HepG2 (cell line): ENCODE measurements around the gene NDRG3. TPM values are rescaled to one million over a fixed set of nuclear protein-coding genes. Genes with fewer than 3 reads are reported as not detected.

Experiments
- ATAC-seq: fragments of 200-7000 bp; cut with Tn5 transposase; 3 replicates; pipeline ENCODE4 v1.9.1; 2020; ENCODE audit warnings: mild to moderate bottlenecking, moderate library complexity
- BruUV-seq: library from RNA; stranded (reverse); fragments of 400-500 nt; replicated peaks from 2 replicates; lab custom pipeline; 2021; lab: Mats Ljungman, UMichigan
- CTCF ChIA-PET: fragments of 300-600 bp; formaldehyde crosslinking; extraction: SDS; loops from one replicate; lab custom pipeline; 2021; ENCODE audit warnings: low total read pairs, inconsistent platforms, low intra/inter-chr PET ratio; lab: Yijun Ruan, JAX
- POLR2A ChIA-PET: fragments of 350-600 bp; sonication (Branson Sonifier 250); formaldehyde crosslinking; loops from one replicate; lab custom pipeline; 2020; ENCODE audit warnings: antibody characterized with exemption, inconsistent platforms; lab: Yijun Ruan, JAX
- DNase-seq: peaks from one replicate; pipeline ENCODE4 v3.0.0-alpha.2; 2015; ENCODE audit warnings: low spot score
- FAIRE-seq: peaks from 3 replicates; lab custom pipeline; 2011; peaks lifted over from hg19 to GRCh38; lab: Jason Lieb, UNC
- H2AFZ ChIP-seq: one replicate; pipeline ENCODE4 v1.6.1; 2011; ENCODE audit warnings: low read length, inconsistent platforms
- H3K27ac ChIP-seq: fragments of 300-600 bp; 3 replicates; pipeline ENCODE4 v1.8.0; 2011; ENCODE audit warnings: mixed run types, mild to moderate bottlenecking, mixed read lengths, low read length, inconsistent platforms; ENCODE audit not compliant: insufficient read depth; ENCODE audit errors: extremely low read length
- H3K27me3 ChIP-seq, 2 experiments: fragments of 200-600 bp in 1 of 2; 2 replicates in 1 of 2; 3 replicates in 1 of 2; pipeline versions ENCODE4 v1.6.0 to v1.8.0; 2011; ENCODE audit warnings: low read length in 2 of 2, mild to moderate bottlenecking in 2 of 2, moderate library complexity in 2 of 2, inconsistent platforms in 1 of 2; ENCODE audit not compliant: insufficient read depth in 2 of 2, control insufficient read depth in 1 of 2
- H3K36me3 ChIP-seq, 2 experiments: fragments of 200-600 bp in 1 of 2; replicated peaks in 1 of 2; 2 replicates in 1 of 2; 3 replicates in 1 of 2; pipeline versions ENCODE4 v1.5.1 to v1.8.0; 2011; ENCODE audit warnings: low read length in 2 of 2, inconsistent platforms in 1 of 2; ENCODE audit not compliant: insufficient read depth in 2 of 2, control insufficient read depth in 1 of 2
- H3K4me1 ChIP-seq: 2 replicates; pipeline ENCODE4 v1.5.1; 2012; ENCODE audit warnings: low read length, inconsistent platforms; ENCODE audit not compliant: insufficient read depth
- H3K4me2 ChIP-seq: 2 replicates; pipeline ENCODE4 v1.6.0; 2011; ENCODE audit warnings: low read depth, low read length, inconsistent platforms
- H3K4me3 ChIP-seq, 3 experiments: fragments of 200-600 bp in 1 of 3; sonication (generic), shearing (Covaris generic) in 1 of 3; replicated peaks in 1 of 3; 2 replicates each; pipeline ENCODE4 v1.5.1; 2011 to 2016; ENCODE audit warnings: low read length in 3 of 3, inconsistent platforms in 2 of 3, low read depth in 2 of 3, mild to moderate bottlenecking in 2 of 3, control low read depth in 1 of 3, mixed read lengths in 1 of 3; ENCODE audit not compliant: insufficient read depth in 1 of 3
- H3K79me2 ChIP-seq: one replicate; pipeline ENCODE4 v1.6.1; 2011; ENCODE audit warnings: low read length, inconsistent platforms; ENCODE audit not compliant: insufficient read depth
- H3K9ac ChIP-seq: 2 replicates; pipeline ENCODE4 v1.6.0; 2011; ENCODE audit warnings: mild to moderate bottlenecking, low read depth, low read length, inconsistent platforms; ENCODE audit not compliant: insufficient read depth
- H3K9me3 ChIP-seq: 2 replicates; pipeline ENCODE4 v1.5.1; 2012; ENCODE audit warnings: mild to moderate bottlenecking, low read length
- H4K20me1 ChIP-seq: 2 replicates; pipeline ENCODE4 v1.6.0; 2011; ENCODE audit warnings: inconsistent platforms, mild to moderate bottlenecking, low read length, moderate library complexity; ENCODE audit not compliant: insufficient read depth
- FOXK2 ChIP-seq: fragments of 450-650 bp; IDR thresholded peaks from 2 replicates; pipeline ENCODE4 v1.6.1; 2016
- GLI4 ChIP-seq: sonication (generic); formaldehyde crosslinking; IDR thresholded peaks from 2 replicates; pipeline ENCODE4 v1.5.1; 2020; ENCODE audit warnings: missing genetic modification reagents, mild to moderate bottlenecking, moderate library complexity, borderline replicate concordance
- HES4 ChIP-seq: sonication (generic); formaldehyde crosslinking; IDR thresholded peaks from 2 replicates; pipeline ENCODE4 v1.9.0; 2021; ENCODE audit warnings: mild to moderate bottlenecking, missing genetic modification reagents, borderline replicate concordance
- JUND ChIP-seq: sonication (generic); formaldehyde crosslinking; IDR thresholded peaks from 2 replicates; pipeline ENCODE4 v1.8.0; 2022; ENCODE audit warnings: mild to moderate bottlenecking, missing genetic modification reagents
- MBD4 ChIP-seq: IDR thresholded peaks from 2 replicates; pipeline ENCODE4 v1.6.1; 2012; ENCODE audit warnings: low read length, inconsistent platforms, borderline replicate concordance
- MIER3 ChIP-seq: IDR thresholded peaks from 2 replicates; pipeline ENCODE4 v1.6.1; 2016; ENCODE audit warnings: missing compliant biosample characterization, borderline replicate concordance
- SALL2 ChIP-seq: sonication (generic); formaldehyde crosslinking; IDR thresholded peaks from 2 replicates; pipeline ENCODE4 v1.8.1; 2023; ENCODE audit warnings: mild to moderate bottlenecking, missing genetic modification reagents, inconsistent platforms
- SNRNP70 ChIP-seq: fragments of 200-400 bp; formaldehyde crosslinking; IDR thresholded peaks from 2 replicates; pipeline ENCODE4 v1.6.1; 2017; ENCODE audit warnings: mild to moderate bottlenecking, low read depth, low read length, moderate library complexity
- TAF1 ChIP-seq: sonication (generic); formaldehyde crosslinking; IDR thresholded peaks from 2 replicates; pipeline ENCODE4 v1.4.0; 2020; ENCODE audit warnings: missing genetic modification reagents
- TBX2 ChIP-seq: sonication (generic); formaldehyde crosslinking; IDR thresholded peaks from 2 replicates; pipeline ENCODE4 v1.5.0; 2020; ENCODE audit warnings: missing genetic modification reagents, mild to moderate bottlenecking, borderline replicate concordance
- ZNF430 ChIP-seq: sonication (generic); formaldehyde crosslinking; IDR thresholded peaks from 2 replicates; pipeline ENCODE4 v1.9.0; 2021; ENCODE audit warnings: mild to moderate bottlenecking, missing genetic modification reagents
- WGBS: methylation state at CpG from one replicate; pipeline ENCODE4 v1.1.6; 2017; ENCODE audit warnings: low lambda C conversion rate; 5-methylcytosine and 5-hydroxymethylcytosine counted together
- in situ Hi-C: cut with HindIII; loops from 2 replicates; pipeline ENCODE4 v1.10.0; 2017; ENCODE audit warnings: low pct_unique_long_range_greater_than_20kb; ENCODE audit not compliant: extremely low pct_ligation_motif_present
- intact Hi-C: fragments of 100-400 bp; cut with micrococcal nuclease; formaldehyde crosslinking; loops from one replicate; pipeline ENCODE4 v1.10.0; 2022; ENCODE audit not compliant: unreplicated experiment
- polyA plus RNA-seq, 8 experiments: library from polyadenylated mRNA; depleted of rRNA in 3 of 8; stranded (reverse) in 7 of 8; unstranded in 1 of 8; fragments of >200 nt; fragmentation: Illumina TruSeq in 4 of 8; extraction: Trizol in 4 of 8; gene quantifications; 2 replicates each; pipeline versions ENCODE4 v1.2.1 to v1.2.3, GENCODE V29; 2011 to 2016; ENCODE audit warnings: low read depth in 4 of 8, missing spikeins in 1 of 8, mixed read lengths in 1 of 8; ENCODE audit not compliant: insufficient read depth in 1 of 8
- total RNA-seq, 5 experiments: library from RNA; depleted of rRNA; stranded (reverse); fragments of >200 nt; fragmentation: Illumina TruSeq; extraction: Trizol; gene quantifications; 2 replicates each; pipeline ENCODE4 v1.2.3, GENCODE V29; 2016; ENCODE audit warnings: low read depth in 1 of 5
- TF ChIP-seq, protein P1 (sequence below): sonication (generic); formaldehyde crosslinking; IDR thresholded peaks from 2 replicates; pipeline ENCODE4 v1.9.0; 2022; ENCODE audit warnings: missing genetic modification reagents, mild to moderate bottlenecking, borderline replicate concordance
- TF ChIP-seq, protein P2 (sequence below): sonication (generic); formaldehyde crosslinking; IDR thresholded peaks from 2 replicates; pipeline ENCODE4 v1.8.0; 2022; ENCODE audit warnings: missing genetic modification reagents, mild to moderate bottlenecking, moderate library complexity, borderline replicate concordance
- TF ChIP-seq, protein P3 (sequence below): sonication (generic); formaldehyde crosslinking; IDR thresholded peaks from 2 replicates; pipeline ENCODE4 v1.4.0; 2020; ENCODE audit warnings: missing genetic modification reagents
- TF ChIP-seq, protein P4 (sequence below): sonication (generic); formaldehyde crosslinking; conservative IDR thresholded peaks from 2 replicates; pipeline ENCODE4 v1.4.0; 2020; ENCODE audit warnings: missing genetic modification reagents

Gene NDRG3
- total and polyA plus RNA-seq, 2 of the 13 experiments (the other 11 are each of a cell fraction or from before 2014, with no cell fraction given), result 36.0 to 40.5 TPM

DNA sequence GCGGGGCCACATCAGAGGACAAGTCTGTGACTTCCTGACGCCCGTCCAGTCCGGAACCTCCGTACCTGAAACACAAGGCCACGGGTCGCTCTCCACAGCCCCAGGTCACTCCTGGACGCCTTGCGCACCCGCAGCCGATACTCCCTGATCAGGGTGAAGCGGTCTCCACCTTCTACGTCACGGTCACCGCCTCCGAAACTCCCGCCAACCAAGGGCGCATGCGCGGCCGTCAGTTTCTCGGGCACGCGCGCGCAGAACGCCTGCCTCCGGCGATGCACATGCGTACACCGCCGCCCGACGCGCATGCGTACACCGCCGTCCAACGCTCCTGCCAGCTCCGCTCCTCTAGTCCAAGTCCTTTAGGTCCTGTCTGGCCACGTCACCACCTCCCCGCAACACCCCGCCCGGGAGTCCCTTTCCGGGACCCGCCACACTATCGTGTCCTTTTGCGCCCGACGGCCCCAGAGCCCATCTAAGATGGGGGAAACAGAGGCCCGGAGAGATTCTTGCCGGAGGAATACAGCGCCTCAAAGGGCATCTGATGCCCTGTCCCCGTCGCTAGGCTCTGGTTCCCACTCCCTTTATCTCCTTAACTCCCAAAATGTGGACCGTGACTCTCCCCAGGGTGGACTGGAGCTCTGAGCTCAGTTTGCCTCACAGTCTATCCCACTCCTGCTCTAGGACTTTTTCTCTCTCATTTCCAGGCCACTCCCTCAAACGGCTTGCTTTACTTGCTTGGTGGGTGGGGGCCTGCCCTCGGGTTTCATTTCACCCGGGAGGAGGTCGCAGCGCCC lies 27.9 kb upstream of the NDRG3 start, which contains the start of gene DSN1:
DSN1 (minus strand) TSS at position 167 of the 794 bp plus-strand sequence. CDS start 2,305 bp downstream, outside the sequence.
- intact Hi-C loops (loop anchor here (1.0 kb wide), 1 partner anchor 35 kb away; no protein-coding TSS in a partner anchor), in situ Hi-C loops (no loop called here)
- no peaks in the 10 kb centered on the region for H4K20me1 ChIP-seq
- FAIRE-seq (peak; percentile 76), DNase-seq (peak; percentile 98), ATAC-seq (peak; percentile 87)
- peak within 1 kb of the TSS; percentile 67 to 99 (median 92) for H3K4me3 ChIP-seq
- under 1% methylated on average over 40 of the region's 61 CpGs for WGBS
- H3K27me3 ChIP-seq, result peaks cover 0 to 2% of the 10 kb centered on the region in 2 experiments; a peak in 2 of 5 replicates
- no TSS peak for BruUV-seq
- H3K9me3 ChIP-seq, result no peaks in the 10 kb centered on the region
- CTCF ChIA-PET, result interaction anchor here (0.9 kb wide), 1 partner anchor 161 kb away, joined by 3 read pairs; no protein-coding TSS in a partner anchor
- POLR2A ChIA-PET, result interaction anchor here (0.6 to 1.6 kb wide), 25 partner anchors 10 to 317 kb away, joined by 3 to 14 read pairs (median 4); partner anchors contain the start of genes NDRG3, RAB5IF, TGIF2 and TLDC2
- peak within 1 kb of the TSS; percentile 99 for H3K9ac ChIP-seq
- peak within 1 kb of the TSS; percentile 77 for H2AFZ ChIP-seq
- H3K27ac ChIP-seq, result peak within 1 kb of the TSS; percentile 94
- peaks cover 10% of the 10 kb centered on the region for H3K79me2 ChIP-seq
- H3K4me1 ChIP-seq, result peaks cover 34% of the 10 kb centered on the region
- H3K4me2 ChIP-seq, result peak within 1 kb of the TSS; percentile 100
- peaks cover 2 to 9% of the 10 kb centered on the region in 2 experiments; a peak in 4 of 5 replicates for H3K36me3 ChIP-seq
- TF ChIP-seq, protein P1, sequence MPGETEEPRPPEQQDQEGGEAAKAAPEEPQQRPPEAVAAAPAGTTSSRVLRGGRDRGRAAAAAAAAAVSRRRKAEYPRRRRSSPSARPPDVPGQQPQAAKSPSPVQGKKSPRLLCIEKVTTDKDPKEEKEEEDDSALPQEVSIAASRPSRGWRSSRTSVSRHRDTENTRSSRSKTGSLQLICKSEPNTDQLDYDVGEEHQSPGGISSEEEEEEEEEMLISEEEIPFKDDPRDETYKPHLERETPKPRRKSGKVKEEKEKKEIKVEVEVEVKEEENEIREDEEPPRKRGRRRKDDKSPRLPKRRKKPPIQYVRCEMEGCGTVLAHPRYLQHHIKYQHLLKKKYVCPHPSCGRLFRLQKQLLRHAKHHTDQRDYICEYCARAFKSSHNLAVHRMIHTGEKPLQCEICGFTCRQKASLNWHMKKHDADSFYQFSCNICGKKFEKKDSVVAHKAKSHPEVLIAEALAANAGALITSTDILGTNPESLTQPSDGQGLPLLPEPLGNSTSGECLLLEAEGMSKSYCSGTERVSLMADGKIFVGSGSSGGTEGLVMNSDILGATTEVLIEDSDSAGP (CRISPR knock-in tag), result peak; percentile 92
- TF ChIP-seq MIER3 (peak; percentile 65; the same call in 1 of the 2 replicates), ZNF430 (CRISPR knock-in tag) (peak; percentile 74), MBD4 (no peak), TAF1 (CRISPR knock-in tag) (peak; percentile 92), TBX2 (peak; percentile 89), HES4 (peak; percentile 16; the same call in 1 of the 2 replicates), FOXK2 (no peak), GLI4 (CRISPR knock-in tag) (peak; percentile 89), SALL2 (CRISPR knock-in tag) (peak; percentile 84; the same call in 1 of the 2 replicates), JUND (CRISPR knock-in tag) (peak; percentile 54), SNRNP70 (no peak)
- TF ChIP-seq, protein P2, sequence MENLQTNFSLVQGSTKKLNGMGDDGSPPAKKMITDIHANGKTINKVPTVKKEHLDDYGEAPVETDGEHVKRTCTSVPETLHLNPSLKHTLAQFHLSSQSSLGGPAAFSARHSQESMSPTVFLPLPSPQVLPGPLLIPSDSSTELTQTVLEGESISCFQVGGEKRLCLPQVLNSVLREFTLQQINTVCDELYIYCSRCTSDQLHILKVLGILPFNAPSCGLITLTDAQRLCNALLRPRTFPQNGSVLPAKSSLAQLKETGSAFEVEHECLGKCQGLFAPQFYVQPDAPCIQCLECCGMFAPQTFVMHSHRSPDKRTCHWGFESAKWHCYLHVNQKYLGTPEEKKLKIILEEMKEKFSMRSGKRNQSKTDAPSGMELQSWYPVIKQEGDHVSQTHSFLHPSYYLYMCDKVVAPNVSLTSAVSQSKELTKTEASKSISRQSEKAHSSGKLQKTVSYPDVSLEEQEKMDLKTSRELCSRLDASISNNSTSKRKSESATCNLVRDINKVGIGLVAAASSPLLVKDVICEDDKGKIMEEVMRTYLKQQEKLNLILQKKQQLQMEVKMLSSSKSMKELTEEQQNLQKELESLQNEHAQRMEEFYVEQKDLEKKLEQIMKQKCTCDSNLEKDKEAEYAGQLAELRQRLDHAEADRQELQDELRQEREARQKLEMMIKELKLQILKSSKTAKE (CRISPR knock-in tag), result 0 out of 2 replicates have a peak, but pooled peaks have one; percentile 28
- TF ChIP-seq, protein P3, sequence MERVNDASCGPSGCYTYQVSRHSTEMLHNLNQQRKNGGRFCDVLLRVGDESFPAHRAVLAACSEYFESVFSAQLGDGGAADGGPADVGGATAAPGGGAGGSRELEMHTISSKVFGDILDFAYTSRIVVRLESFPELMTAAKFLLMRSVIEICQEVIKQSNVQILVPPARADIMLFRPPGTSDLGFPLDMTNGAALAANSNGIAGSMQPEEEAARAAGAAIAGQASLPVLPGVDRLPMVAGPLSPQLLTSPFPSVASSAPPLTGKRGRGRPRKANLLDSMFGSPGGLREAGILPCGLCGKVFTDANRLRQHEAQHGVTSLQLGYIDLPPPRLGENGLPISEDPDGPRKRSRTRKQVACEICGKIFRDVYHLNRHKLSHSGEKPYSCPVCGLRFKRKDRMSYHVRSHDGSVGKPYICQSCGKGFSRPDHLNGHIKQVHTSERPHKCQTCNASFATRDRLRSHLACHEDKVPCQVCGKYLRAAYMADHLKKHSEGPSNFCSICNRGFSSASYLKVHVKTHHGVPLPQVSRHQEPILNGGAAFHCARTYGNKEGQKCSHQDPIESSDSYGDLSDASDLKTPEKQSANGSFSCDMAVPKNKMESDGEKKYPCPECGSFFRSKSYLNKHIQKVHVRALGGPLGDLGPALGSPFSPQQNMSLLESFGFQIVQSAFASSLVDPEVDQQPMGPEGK, result peak; percentile 92
- TF ChIP-seq, protein P4, sequence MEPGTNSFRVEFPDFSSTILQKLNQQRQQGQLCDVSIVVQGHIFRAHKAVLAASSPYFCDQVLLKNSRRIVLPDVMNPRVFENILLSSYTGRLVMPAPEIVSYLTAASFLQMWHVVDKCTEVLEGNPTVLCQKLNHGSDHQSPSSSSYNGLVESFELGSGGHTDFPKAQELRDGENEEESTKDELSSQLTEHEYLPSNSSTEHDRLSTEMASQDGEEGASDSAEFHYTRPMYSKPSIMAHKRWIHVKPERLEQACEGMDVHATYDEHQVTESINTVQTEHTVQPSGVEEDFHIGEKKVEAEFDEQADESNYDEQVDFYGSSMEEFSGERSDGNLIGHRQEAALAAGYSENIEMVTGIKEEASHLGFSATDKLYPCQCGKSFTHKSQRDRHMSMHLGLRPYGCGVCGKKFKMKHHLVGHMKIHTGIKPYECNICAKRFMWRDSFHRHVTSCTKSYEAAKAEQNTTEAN, result 0 out of 2 replicates have a peak, but pooled peaks have one; percentile 55
